ENCODE results near the gene SPIRE1.

DNA sequence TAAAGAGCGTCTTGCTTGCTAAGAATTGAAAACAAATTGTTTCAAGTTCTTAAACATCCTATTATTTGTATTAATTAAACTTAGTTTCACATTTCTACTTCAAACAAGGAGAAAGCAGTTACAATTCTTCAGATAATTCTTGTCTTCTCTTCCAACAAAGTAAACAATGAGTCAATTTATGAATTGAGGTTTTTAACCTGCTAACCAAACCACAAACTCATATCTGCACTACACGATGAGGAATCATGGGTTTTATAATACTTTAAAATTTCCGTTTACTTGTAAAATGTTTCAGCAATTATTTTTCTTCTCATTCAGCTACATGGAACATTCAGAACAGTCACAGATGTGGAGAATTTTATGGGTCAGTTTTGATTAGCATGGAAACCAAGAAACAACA, 114.2 kb downstream of the SPIRE1 start:
- TF ChIP-seq EZH2 (IDR thresholded peaks at IDR 0.05; ENCODE audit: insufficient read depth, poor library complexity, severe bottlenecking), result no peak
- TF ChIP-seq EZH2phosphoT487 (IDR thresholded peaks at IDR 0.05; ENCODE audit: insufficient read depth, low read depth), result no peak

Data from GM23248 (cell line).